LNCaP clone FGC (cell line): ENCODE measurements around the gene ARPC3.
A peak's percentile ranks its signal among the peaks of the same experiment; 100 is the strongest.

Source experiments
- DNase-seq: peaks from one replicate; pipeline ENCODE4 v3.0.0-alpha.2; 2011; ENCODE audit warnings: low read depth
- H3K4me3 ChIP-seq: 2 replicates; pipeline ENCODE4 v1.5.1; 2011; ENCODE audit warnings: mild to moderate bottlenecking, low read depth, low read length, control low read depth
- TF ChIP-seq, protein P1 (sequence below): IDR thresholded peaks from 2 replicates; pipeline ENCODE4 v1.5.1; 2012; ENCODE audit warnings: mild to moderate bottlenecking; ENCODE audit not compliant: control insufficient read depth, insufficient read depth; ENCODE audit errors: extremely low read depth

Gene ARPC3

DNA sequence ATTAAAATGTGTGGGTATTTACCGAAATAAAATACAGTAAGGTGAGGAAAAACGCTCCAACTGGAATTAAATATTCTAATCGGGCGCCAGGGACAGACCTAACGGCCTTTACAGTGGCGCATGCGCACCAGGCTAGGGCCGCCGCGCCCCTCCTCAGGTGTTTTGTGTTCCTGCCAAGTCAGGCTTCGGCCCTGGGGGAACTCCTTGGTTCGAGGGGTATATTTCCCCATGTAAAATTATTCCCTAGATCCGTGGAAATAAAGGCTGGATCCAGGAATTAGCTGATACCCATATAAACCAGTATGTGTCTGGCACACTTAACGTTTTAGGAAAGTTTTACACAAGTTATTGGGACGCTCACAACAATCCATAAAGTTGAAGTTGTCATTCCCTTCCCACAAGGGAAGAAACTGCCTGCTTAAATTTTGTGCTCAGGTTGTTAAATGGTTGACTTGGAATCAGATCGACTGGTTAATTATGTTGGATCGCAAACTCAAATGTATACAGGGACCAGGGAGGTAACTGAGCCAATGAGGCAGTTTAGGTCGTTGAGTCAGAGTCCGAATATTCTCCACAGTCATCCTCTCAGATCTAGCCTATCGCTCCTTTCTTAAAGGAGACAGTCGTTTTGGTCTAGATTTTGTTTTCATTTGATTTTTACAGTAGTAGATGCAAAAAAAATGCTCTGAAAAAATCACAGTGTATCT is 46.0 kb downstream of the ARPC3 start:
- peak overlapping the region; percentile 99 for H3K4me3 ChIP-seq
- TF ChIP-seq, protein P1, sequence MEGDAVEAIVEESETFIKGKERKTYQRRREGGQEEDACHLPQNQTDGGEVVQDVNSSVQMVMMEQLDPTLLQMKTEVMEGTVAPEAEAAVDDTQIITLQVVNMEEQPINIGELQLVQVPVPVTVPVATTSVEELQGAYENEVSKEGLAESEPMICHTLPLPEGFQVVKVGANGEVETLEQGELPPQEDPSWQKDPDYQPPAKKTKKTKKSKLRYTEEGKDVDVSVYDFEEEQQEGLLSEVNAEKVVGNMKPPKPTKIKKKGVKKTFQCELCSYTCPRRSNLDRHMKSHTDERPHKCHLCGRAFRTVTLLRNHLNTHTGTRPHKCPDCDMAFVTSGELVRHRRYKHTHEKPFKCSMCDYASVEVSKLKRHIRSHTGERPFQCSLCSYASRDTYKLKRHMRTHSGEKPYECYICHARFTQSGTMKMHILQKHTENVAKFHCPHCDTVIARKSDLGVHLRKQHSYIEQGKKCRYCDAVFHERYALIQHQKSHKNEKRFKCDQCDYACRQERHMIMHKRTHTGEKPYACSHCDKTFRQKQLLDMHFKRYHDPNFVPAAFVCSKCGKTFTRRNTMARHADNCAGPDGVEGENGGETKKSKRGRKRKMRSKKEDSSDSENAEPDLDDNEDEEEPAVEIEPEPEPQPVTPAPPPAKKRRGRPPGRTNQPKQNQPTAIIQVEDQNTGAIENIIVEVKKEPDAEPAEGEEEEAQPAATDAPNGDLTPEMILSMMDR, result no peak
- peak; percentile 14 for DNase-seq

DNA sequence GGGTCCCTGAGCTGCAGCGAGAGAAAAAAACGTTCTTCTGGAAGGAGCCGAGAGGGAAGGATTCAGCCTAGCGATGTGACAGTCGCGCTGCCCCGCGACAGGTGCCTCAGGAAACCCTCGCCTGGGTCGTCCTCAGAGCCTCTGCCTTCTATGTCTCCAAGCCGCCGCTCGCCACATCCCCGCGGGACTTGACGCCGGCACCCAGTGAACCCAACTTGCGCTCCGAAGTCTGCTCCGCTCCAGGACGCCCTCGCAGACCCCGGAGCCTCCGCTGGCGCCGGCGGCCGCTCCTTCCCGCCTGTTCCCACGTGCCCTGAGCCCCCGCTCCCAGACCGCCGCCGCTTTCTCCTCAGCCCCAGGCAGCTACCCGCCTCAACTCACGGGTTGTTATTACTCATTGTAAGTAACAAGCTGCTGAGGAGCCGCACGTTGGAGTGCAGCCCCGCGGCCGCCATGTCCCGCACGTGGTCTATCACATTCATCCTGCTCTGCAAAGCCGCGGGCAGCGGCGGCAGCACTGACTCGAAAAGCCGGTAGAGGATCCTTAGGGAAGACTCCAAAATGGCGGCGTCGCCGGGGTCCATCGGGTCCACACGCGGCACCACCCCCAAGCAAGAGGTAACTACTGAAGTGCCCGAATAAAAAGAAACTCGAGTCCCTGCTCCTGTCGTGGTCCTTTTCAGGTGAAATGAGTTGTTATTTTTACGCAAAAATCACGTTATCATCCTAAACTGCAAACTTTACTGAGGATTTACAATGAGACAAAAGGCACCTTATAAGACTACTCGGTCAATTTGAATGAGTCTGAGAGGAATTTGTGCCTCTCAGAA is 46.8 kb downstream of the ARPC3 start, which contains the start of gene ANAPC7:
ANAPC7 (minus strand) TSS at position 563 of the 830 bp plus-strand sequence; CDS start at position 482, 81 bp downstream.
- peak; percentile 75 for DNase-seq
- TF ChIP-seq, protein P1, result no peak
- H3K4me3 ChIP-seq, result peak within 1 kb of the TSS; percentile 99
